Measurements from ENCODE around the gene FKBP15.
"Not testable (repeated sequence)": the region's sequence is repeated elsewhere in the genome, so short reads cannot be mapped to it uniquely, and the experiment has no call there.

Gene FKBP15

GRCh38 chr9:113235701-113236255 lies 14.7 kb upstream of the FKBP15 start:
- not testable (repeated sequence) for DNase-seq

GRCh38 chr9:113231701-113232100 lies 10.6 kb upstream of the FKBP15 start:
- DNase-seq = no peak

- no peak for DNase-seq
Observed at GRCh38 chr9:113228130-113228665, 7.1 kb upstream of the FKBP15 start.

GRCh38 chr9:113227436-113227835 lies 6.4 kb upstream of the FKBP15 start:
- no peak for DNase-seq

GRCh38 chr9:113223963-113224362 lies 2.9 kb upstream of the FKBP15 start:
- no peak for DNase-seq

GRCh38 chr9:113222482-113222841 lies 1.4 kb upstream of the FKBP15 start:
- no peak for DNase-seq

- no peak for DNase-seq
Observed at GRCh38 chr9:113221800-113222481, 864 bp upstream of the FKBP15 start.

GRCh38 chr9:113220467-113221002 lies 542 bp downstream of the FKBP15 start:
- no peak for DNase-seq

GRCh38 chr9:113219969-113220368 lies 1.1 kb downstream of the FKBP15 start:
- DNase-seq = no peak

- DNase-seq = no peak
Observed at GRCh38 chr9:113219186-113219936, 1.7 kb downstream of the FKBP15 start.

GRCh38 chr9:113216406-113216805 lies 4.7 kb downstream of the FKBP15 start:
- no peak for DNase-seq

- no peak for DNase-seq
Observed at GRCh38 chr9:113215132-113215531, 5.9 kb downstream of the FKBP15 start.

GRCh38 chr9:113210815-113211214 lies 10.3 kb downstream of the FKBP15 start:
- DNase-seq = no peak

- no peak for DNase-seq
Observed at GRCh38 chr9:113205861-113206260, 15.2 kb downstream of the FKBP15 start.

GRCh38 chr9:113205432-113205831 lies 15.6 kb downstream of the FKBP15 start:
- no peak for DNase-seq

GRCh38 chr9:113199683-113200329 lies 21.3 kb downstream of the FKBP15 start:
- DNase-seq = no peak

GRCh38 chr9:113192455-113192854 lies 28.6 kb downstream of the FKBP15 start:
- DNase-seq = no peak

GRCh38 chr9:113187929-113188595 lies 33.0 kb downstream of the FKBP15 start:
- DNase-seq = no peak

GRCh38 chr9:113186137-113186755 lies 34.8 kb downstream of the FKBP15 start:
- no peak for DNase-seq

GRCh38 chr9:113185271-113185670 lies 35.8 kb downstream of the FKBP15 start:
- DNase-seq = no peak

GRCh38 chr9:113184539-113184938 lies 36.5 kb downstream of the FKBP15 start:
- no peak for DNase-seq

GRCh38 chr9:113183956-113184488 lies 37.1 kb downstream of the FKBP15 start:
- no peak for DNase-seq
